GM18507 (cell line): Measurements from ENCODE around the gene RNF157.
A peak's percentile ranks its signal among the peaks of the same experiment; 100 is the strongest.

Experiments
- DNase-seq: peaks from one replicate; pipeline ENCODE4 v3.0.0; 2011; ENCODE audit warnings: low read depth; ENCODE audit not compliant: insufficient read length; ENCODE audit errors: extremely low spot score
- FAIRE-seq: peaks from 2 replicates; lab custom pipeline; 2011; peaks lifted over from hg19 to GRCh38; lab: Jason Lieb, UNC

Gene RNF157

GRCh38 chr17:76240461-76241203 lies at the start of gene RNF157:
Gene RNF157, minus strand, starts transcription at chr17:76240493. Its CDS starts 253 bp downstream, at chr17:76240240.
- peak; percentile 48 for FAIRE-seq
- peak; percentile 61 for DNase-seq

- FAIRE-seq (no peak), DNase-seq (no peak)
Observed at GRCh38 chr17:76281573-76282371, 41.5 kb upstream of the RNF157 start.

- FAIRE-seq (no peak), DNase-seq (no peak)
Observed at GRCh38 chr17:76280650-76281049, 40.4 kb upstream of the RNF157 start.

- FAIRE-seq = no peak
Observed at GRCh38 chr17:76279742-76280287, 39.5 kb upstream of the RNF157 start.

GRCh38 chr17:76278952-76279741 lies 38.9 kb upstream of the RNF157 start:
- FAIRE-seq = peak; percentile 85
- peak; percentile 82 for DNase-seq

More at GRCh38 chr17:76279742-76280287, 39.5 kb upstream of the RNF157 start:
- DNase-seq = no peak

GRCh38 chr17:76278268-76278908 lies 38.1 kb upstream of the RNF157 start:
- FAIRE-seq (no peak), DNase-seq (no peak)

GRCh38 chr17:76277300-76278267 lies 37.3 kb upstream of the RNF157 start:
- peak; percentile 31 for FAIRE-seq
- no peak for DNase-seq

GRCh38 chr17:76276461-76277299 lies 36.4 kb upstream of the RNF157 start:
- no peak for DNase-seq
- no peak for FAIRE-seq

GRCh38 chr17:76276069-76276431 lies 35.8 kb upstream of the RNF157 start:
- DNase-seq (no peak), FAIRE-seq (no peak)

GRCh38 chr17:76275382-76276068 lies 35.2 kb upstream of the RNF157 start:
- FAIRE-seq (no peak), DNase-seq (no peak)

- FAIRE-seq = no peak
- no peak for DNase-seq
Observed at GRCh38 chr17:76274112-76274956, 34.0 kb upstream of the RNF157 start.

GRCh38 chr17:76273445-76274111 lies 33.3 kb upstream of the RNF157 start:
- no peak for DNase-seq
- FAIRE-seq = no peak

GRCh38 chr17:76272541-76273444 lies 32.5 kb upstream of the RNF157 start:
- DNase-seq (no peak), FAIRE-seq (no peak)
